ENCODE results near the gene LIMA1.
"Not testable (repeated sequence)": the region's sequence is repeated elsewhere in the genome, so short reads cannot be mapped to it uniquely, and the experiment has no call there.

LIMA1 gene

GRCh38 chr12:50247665-50248064 lies 35.7 kb downstream of the LIMA1 start:
- DNase-seq (ENCODE audit: low read depth): not testable (repeated sequence)

- DNase-seq (ENCODE audit: low read depth): peak; percentile 99
Measured at GRCh38 chr12:50246873-50247612, 36.3 kb downstream of the LIMA1 start.

- DNase-seq (ENCODE audit: low read depth): no peak
Measured at GRCh38 chr12:50246197-50246865, 37.0 kb downstream of the LIMA1 start.

- DNase-seq (ENCODE audit: low read depth): no peak
Measured at GRCh38 chr12:50243507-50243906, 39.8 kb downstream of the LIMA1 start.

GRCh38 chr12:50242751-50243191 lies 40.5 kb downstream of the LIMA1 start:
- peak; percentile 73 for DNase-seq (ENCODE audit: low read depth)

- no peak for DNase-seq (ENCODE audit: low read depth)
Measured at GRCh38 chr12:50241178-50241577, 42.1 kb downstream of the LIMA1 start.

- no peak for DNase-seq (ENCODE audit: low read depth)
Measured at GRCh38 chr12:50240792-50241114, 42.6 kb downstream of the LIMA1 start.

GRCh38 chr12:50240096-50240791 lies 43.1 kb downstream of the LIMA1 start:
- DNase-seq (ENCODE audit: low read depth): no peak

GRCh38 chr12:50239355-50239891 lies 43.9 kb downstream of the LIMA1 start:
- DNase-seq (ENCODE audit: low read depth): no peak

GRCh38 chr12:50234347-50234746 lies 49.0 kb downstream of the LIMA1 start:
- no peak for DNase-seq (ENCODE audit: low read depth)

- DNase-seq (ENCODE audit: low read depth): no peak
Measured at GRCh38 chr12:50232771-50233209, 50.5 kb downstream of the LIMA1 start.

- no peak for DNase-seq (ENCODE audit: low read depth)
Measured at GRCh38 chr12:50232206-50232605, 51.1 kb downstream of the LIMA1 start.

- DNase-seq (ENCODE audit: low read depth): no peak
Measured at GRCh38 chr12:50231346-50231745, 52.0 kb downstream of the LIMA1 start.

GRCh38 chr12:50230217-50230616 lies 53.1 kb downstream of the LIMA1 start:
- no peak for DNase-seq (ENCODE audit: low read depth)

GRCh38 chr12:50224026-50224692 lies 59.2 kb downstream of the LIMA1 start:
- DNase-seq (ENCODE audit: low read depth): no peak

GRCh38 chr12:50222275-50222783 lies 61.0 kb downstream of the LIMA1 start:
- no peak for DNase-seq (ENCODE audit: low read depth)

- DNase-seq (ENCODE audit: low read depth): peak; percentile 89
Measured at GRCh38 chr12:50221228-50222008, 61.9 kb downstream of the LIMA1 start.

GRCh38 chr12:50220363-50220995 lies 62.8 kb downstream of the LIMA1 start:
- DNase-seq (ENCODE audit: low read depth): no peak

- no peak for DNase-seq (ENCODE audit: low read depth)
Measured at GRCh38 chr12:50219544-50219943, 63.8 kb downstream of the LIMA1 start.

GRCh38 chr12:50219001-50219400 lies 64.3 kb downstream of the LIMA1 start:
- DNase-seq (ENCODE audit: low read depth): not testable (repeated sequence)

- DNase-seq (ENCODE audit: low read depth): no peak
Measured at GRCh38 chr12:50218386-50218785, 64.9 kb downstream of the LIMA1 start.
